Prostate gland (tissue), 2 donors: ENCODE data around the gene RBAK. TPM values are rescaled to one million over a fixed set of nuclear protein-coding genes. Genes with fewer than 3 reads are reported as not detected.

ENCODE experiments used
- DNase-seq: peaks from one replicate; pipeline ENCODE4 v3.0.0-alpha.2; 2019; ENCODE audit warnings: low spot score
- H3K27ac ChIP-seq, 2 donors: fragments of 200-600 bp; sonication (generic); 2 replicates each; pipeline ENCODE4 v1.5.1; 2017 to 2019
- H3K27me3 ChIP-seq: fragments of 200-600 bp; sonication (generic); replicated peaks from 2 replicates; pipeline ENCODE4 v1.5.1; 2019; ENCODE audit not compliant: insufficient read depth
- H3K36me3 ChIP-seq, 2 donors: fragments of 200-600 bp; sonication (generic); 1 replicate in 1 of 2; 2 replicates in 1 of 2; pipeline versions ENCODE4 v1.5.1 to v1.8.1; 2017 to 2019
- H3K4me1 ChIP-seq: fragments of 200-600 bp; sonication (generic); replicated peaks from 2 replicates; pipeline ENCODE4 v1.5.1; 2019
- H3K4me3 ChIP-seq, 2 donors: fragments of 200-600 bp; sonication (generic); 2 replicates each; pipeline ENCODE4 v1.5.1; 2017 to 2019
- H3K9me3 ChIP-seq: fragments of 200-600 bp; sonication (generic); 2 replicates; pipeline ENCODE4 v1.5.1; 2017
- POLR2A ChIP-seq: fragments of 450-650 bp; IDR thresholded peaks from one replicate; pipeline ENCODE4 v1.6.1; 2016; ENCODE audit warnings: antibody characterized with exemption, mild to moderate bottlenecking
- POLR2AphosphoS5 ChIP-seq: sonication (generic); formaldehyde crosslinking; IDR thresholded peaks from one replicate; pipeline ENCODE4 v1.6.1; 2017; ENCODE audit warnings: antibody characterized with exemption
- WGBS: methylation state at CpG from one replicate; pipeline ENCODE4 v1.1.5; 2018; 5-methylcytosine and 5-hydroxymethylcytosine counted together
- intact Hi-C: fragments of 100-400 bp; cut with DNase I; formaldehyde crosslinking; loops from one replicate; pipeline ENCODE4 v1.14.2; 2022
- total RNA-seq, 2 donors: library from RNA; depleted of rRNA; stranded (reverse); fragments of >200 nt; gene quantifications; one replicate each; pipeline ENCODE4 v1.1.0, GENCODE V29; 2016
- TF ChIP-seq, protein P1 (sequence below), 4 experiments: fragments of 200-600 bp in 2 of 4; fragments of 450-650 bp in 2 of 4; sonication (generic) in 2 of 4; IDR thresholded peaks; 1 replicate in 3 of 4; 2 replicates in 1 of 4; pipeline ENCODE4 v1.5.1; 2016 to 2019; ENCODE audit warnings: antibody characterized with exemption in 4 of 4, mild to moderate bottlenecking in 2 of 4, moderate library complexity in 2 of 4

Gene RBAK
- 10 to 100 TPM; 10.6 to 11.7 TPM for total RNA-seq

DNA sequence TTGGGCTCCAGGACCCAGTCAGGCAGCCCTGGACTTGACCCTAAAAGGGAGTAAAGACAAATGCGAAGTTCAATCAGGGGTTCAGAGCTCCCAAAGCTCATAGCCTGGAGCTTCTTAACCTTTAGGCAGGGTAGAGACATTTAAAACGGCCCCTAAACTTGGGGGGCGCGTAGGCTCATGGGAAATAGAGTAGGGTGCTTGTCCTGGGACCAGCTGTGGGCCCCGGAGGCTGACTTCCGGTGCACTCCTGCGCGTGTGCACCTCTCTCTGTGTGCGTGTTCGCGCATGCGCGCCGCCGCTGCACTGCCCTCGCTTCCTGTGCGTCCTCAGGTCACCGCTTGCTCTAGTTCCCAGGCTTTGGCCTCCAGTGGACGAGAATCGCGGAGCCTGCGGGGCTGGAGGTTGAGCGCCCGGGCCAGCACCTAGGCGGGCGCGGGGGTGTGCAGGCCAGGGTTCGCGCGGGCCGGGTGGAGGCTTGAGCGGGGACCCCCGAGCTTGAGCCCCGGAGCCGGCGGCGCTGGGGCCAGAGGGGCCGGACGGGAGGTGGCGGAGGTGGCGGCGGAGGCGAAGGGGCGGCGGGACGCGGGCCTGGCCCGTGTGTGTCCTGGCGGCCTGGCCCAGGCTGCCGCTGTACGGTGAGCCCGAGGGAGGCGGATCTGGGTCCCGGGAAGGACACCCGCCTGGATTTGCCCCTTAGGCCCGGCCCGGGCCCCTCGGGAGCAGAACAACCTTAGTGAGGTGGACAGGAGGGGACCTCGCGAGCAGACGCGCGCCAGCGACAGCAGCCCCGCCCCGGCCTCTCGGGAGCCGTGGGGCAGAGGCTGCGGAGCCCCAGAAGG is at the start of gene RBAK:
Gene RBAK (plus strand): TSS at position 303 of the 839 bp plus-strand sequence. CDS start 2,217 bp downstream, outside the sequence.
- DNase-seq: peak; percentile 80
- H3K27me3 ChIP-seq: no peaks in the 10 kb centered on the region
- no peaks in the 10 kb centered on the region for H3K4me1 ChIP-seq
- H3K36me3 ChIP-seq: peaks cover 0 to 3% of the 10 kb centered on the region in 2 donors
- intact Hi-C loops: no loop called here
- H3K4me3 ChIP-seq: peak within 1 kb of the TSS; percentile 89 to 93
- peak; percentile 85 for TF ChIP-seq POLR2AphosphoS5
- TF ChIP-seq, protein P1, sequence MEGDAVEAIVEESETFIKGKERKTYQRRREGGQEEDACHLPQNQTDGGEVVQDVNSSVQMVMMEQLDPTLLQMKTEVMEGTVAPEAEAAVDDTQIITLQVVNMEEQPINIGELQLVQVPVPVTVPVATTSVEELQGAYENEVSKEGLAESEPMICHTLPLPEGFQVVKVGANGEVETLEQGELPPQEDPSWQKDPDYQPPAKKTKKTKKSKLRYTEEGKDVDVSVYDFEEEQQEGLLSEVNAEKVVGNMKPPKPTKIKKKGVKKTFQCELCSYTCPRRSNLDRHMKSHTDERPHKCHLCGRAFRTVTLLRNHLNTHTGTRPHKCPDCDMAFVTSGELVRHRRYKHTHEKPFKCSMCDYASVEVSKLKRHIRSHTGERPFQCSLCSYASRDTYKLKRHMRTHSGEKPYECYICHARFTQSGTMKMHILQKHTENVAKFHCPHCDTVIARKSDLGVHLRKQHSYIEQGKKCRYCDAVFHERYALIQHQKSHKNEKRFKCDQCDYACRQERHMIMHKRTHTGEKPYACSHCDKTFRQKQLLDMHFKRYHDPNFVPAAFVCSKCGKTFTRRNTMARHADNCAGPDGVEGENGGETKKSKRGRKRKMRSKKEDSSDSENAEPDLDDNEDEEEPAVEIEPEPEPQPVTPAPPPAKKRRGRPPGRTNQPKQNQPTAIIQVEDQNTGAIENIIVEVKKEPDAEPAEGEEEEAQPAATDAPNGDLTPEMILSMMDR (IDR thresholded peaks at IDR 0.05): peak in 2 of 4 experiments; percentile 8 to 33
- peak; percentile 57 for TF ChIP-seq POLR2A
- no peaks in the 10 kb centered on the region for H3K9me3 ChIP-seq
- WGBS: under 1% methylated on average over 57 of the region's 69 CpGs
- H3K27ac ChIP-seq: peak within 1 kb of the TSS; percentile 67 to 75

DNA sequence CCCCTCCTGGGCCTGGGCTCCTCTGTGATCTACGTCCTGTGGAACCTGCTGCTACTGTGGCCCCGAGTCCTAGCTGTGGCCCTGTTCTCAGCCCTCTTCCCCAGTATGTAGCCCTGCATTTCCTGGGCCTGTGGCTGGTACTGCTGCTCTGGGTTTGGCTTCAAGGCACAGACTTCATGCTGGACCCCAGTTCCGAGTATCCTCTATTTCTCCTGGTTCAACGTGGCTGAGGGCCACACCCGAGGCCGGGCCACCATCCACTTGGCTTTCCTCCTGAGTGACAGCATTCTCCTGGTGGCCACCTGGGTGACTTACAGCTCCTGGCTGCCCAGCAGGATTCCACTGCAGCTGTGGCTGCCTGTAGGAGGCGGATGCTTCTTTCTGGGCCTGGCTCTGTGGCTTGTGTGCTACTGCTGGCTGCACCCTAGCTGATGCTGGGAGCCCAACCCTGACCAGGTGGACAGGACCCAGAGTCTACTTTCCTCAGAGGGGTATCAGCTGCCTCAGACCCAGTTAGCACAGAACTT is 48.9 kb upstream of the RBAK start:
- Histone ChIP-seq H3K4me1 (no peaks in the 10 kb centered on the region), H3K9me3 (no peaks in the 10 kb centered on the region), H3K4me3 (no peak overlapping the region), H3K27ac (no peak overlapping the region), H3K36me3 (peaks cover 0 to 2% of the 10 kb centered on the region in 2 donors), H3K27me3 (no peaks in the 10 kb centered on the region)
- 91% methylated on average over 7 of the region's 7 CpGs for WGBS
- TF ChIP-seq, protein P1 (IDR thresholded peaks at IDR 0.05): no peak
- TF ChIP-seq POLR2A (no peak), POLR2AphosphoS5 (no peak)
- intact Hi-C loops: no loop called here
- no peak for DNase-seq

DNA sequence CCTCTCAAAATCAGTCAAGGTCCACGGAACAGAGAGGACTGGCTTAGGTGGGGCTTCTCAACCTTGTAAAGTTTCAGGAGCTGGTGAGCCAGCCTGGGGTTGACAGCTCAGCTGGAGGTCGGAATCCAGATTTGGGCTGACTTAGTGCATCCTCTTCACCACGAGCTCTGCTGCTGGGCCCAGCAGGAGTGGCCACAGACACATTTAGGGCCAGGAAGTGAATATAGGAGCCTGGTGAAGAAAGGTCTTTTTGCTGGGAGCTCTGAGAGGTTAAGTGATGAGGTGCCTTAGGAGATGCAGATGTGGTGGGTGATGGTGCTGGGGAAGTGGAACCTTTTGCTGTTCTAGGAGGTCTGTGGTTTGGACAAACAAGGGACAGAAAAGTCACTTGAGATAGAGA is 47.4 kb upstream of the RBAK start:
- Histone ChIP-seq H3K4me3 (no peak overlapping the region), H3K36me3 (peaks cover 0 to 2% of the 10 kb centered on the region in 2 donors), H3K27ac (no peak overlapping the region), H3K4me1 (no peaks in the 10 kb centered on the region), H3K9me3 (no peaks in the 10 kb centered on the region), H3K27me3 (no peaks in the 10 kb centered on the region)
- TF ChIP-seq, protein P1 (IDR thresholded peaks at IDR 0.05): no peak
- TF ChIP-seq POLR2A: no peak
- TF ChIP-seq POLR2AphosphoS5: no peak
- intact Hi-C loops: no loop called here
- no peak for DNase-seq
- 72% methylated on average over 3 of the region's 3 CpGs for WGBS

DNA sequence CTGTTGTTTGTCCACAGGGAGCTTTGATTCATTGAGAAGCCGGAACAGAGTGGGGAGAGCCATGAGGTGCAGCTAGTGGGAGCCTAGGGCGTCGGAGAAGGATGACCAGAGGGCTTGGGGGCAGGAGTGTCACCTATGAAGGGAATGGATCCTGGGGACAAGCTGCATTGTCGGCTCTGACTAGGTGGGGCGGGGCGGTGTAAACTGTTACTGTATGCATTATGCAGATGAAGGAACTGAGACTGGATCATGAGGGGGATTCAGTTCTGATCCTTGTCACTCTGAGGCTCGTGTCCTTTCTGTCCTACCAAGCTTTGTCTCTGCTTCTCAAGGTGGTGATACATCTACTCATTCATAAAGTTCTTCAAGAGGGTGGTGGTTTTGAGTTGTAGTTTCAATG is 46.8 kb upstream of the RBAK start:
- H3K36me3 ChIP-seq: peaks cover 0 to 2% of the 10 kb centered on the region in 2 donors
- H3K4me3 ChIP-seq: no peak overlapping the region
- intact Hi-C loops: no loop called here
- no peak overlapping the region for H3K27ac ChIP-seq
- no peaks in the 10 kb centered on the region for H3K27me3 ChIP-seq
- TF ChIP-seq, protein P1 (IDR thresholded peaks at IDR 0.05): no peak
- no peak for TF ChIP-seq POLR2A
- no peak for TF ChIP-seq POLR2AphosphoS5
- no peaks in the 10 kb centered on the region for H3K4me1 ChIP-seq
- H3K9me3 ChIP-seq: no peaks in the 10 kb centered on the region
- DNase-seq: no peak
- WGBS: 91% methylated on average over 7 of the region's 7 CpGs
